ENCODE results near the gene FAM216A. TPM values are rescaled to one million over a fixed set of nuclear protein-coding genes. Genes with fewer than 3 reads are reported as not detected.

FAM216A gene
- total and polyA plus RNA-seq, 2 of the 4 experiments (the other 2 are of a cell fraction): 14.0 to 31.1 TPM

DNA sequence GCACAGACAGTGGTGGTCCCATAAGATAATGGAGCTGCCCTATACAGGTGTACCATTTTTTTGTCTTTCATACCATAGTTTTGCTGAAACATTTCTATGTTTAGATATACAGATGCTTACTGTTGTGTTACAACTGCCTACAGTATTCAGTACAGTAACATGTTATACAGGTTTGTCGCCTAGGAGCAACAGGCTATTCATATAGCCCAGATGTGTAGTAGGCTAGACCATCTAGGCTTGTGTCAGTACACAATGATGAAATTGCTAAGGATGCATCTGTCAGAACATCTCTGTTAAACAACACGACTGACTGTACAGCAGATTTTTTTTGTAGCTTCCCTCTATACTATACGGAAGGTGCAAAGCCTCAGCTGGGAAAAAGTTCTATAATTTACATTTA lies 64.0 kb downstream of the FAM216A start:
- Histone ChIP-seq H4K20me1 (ENCODE audit: insufficient read depth, low read length) (peaks cover 8% of the 10 kb centered on the region; the same call in 1 of the 2 replicates), H3K9me3 (ENCODE audit: control insufficient read depth, insufficient read depth, low read length) (no peaks in the 10 kb centered on the region), H4K91ac (ENCODE audit: insufficient read depth, low read depth, low read length) (no peak overlapping the region), H4K8ac (ENCODE audit: low read depth in 2 of 2, low read length in 2 of 2) (no peak overlapping the region), H2BK5ac (ENCODE audit: low read depth, low read length, poor library complexity, severe bottlenecking) (no peak overlapping the region), H4K5ac (ENCODE audit: low read depth, low read length) (no peak overlapping the region), H3K4me2 (ENCODE audit: low read depth, low read length) (no peak overlapping the region), H3K4me1 (ENCODE audit: control insufficient read depth, insufficient read depth, low read length) (peaks cover 11% of the 10 kb centered on the region), H3K9ac (ENCODE audit: low read depth, low read length) (no peak overlapping the region), H2BK120ac (ENCODE audit: low read depth, low read length) (peak overlapping the region; percentile 40), H3K27me3 (ENCODE audit: control insufficient read depth, insufficient read depth, low read length) (no peaks in the 10 kb centered on the region), H3K79me1 (ENCODE audit: low read depth in 1 of 2, low read length in 2 of 2) (peaks cover 24 to 30% of the 10 kb centered on the region in 2 experiments), H3K4me3 (ENCODE audit: insufficient read depth, low read depth, low read length) (no peak overlapping the region), H2BK15ac (ENCODE audit: low read depth, low read length) (no peak overlapping the region), H3K36me3 (ENCODE audit: control insufficient read depth, insufficient read depth, low read length) (peaks cover 11% of the 10 kb centered on the region), H3K9me1 (ENCODE audit: insufficient read depth, low read length) (peaks cover 9% of the 10 kb centered on the region), H2BK20ac (ENCODE audit: low read depth, low read length) (peak overlapping the region; percentile 38; the same call in 1 of the 2 replicates), H3K18ac (ENCODE audit: low read depth, low read length) (peak overlapping the region; percentile 50; the same call in 1 of the 2 replicates), H2AFZ (replicated peaks; ENCODE audit: low read length, poor library complexity) (no peak overlapping the region), H3K56ac (ENCODE audit: extremely low read depth, insufficient read depth, low read length) (no peak overlapping the region), H2AK9ac (replicated peaks; ENCODE audit: low read depth, low read length, poor library complexity) (no peak overlapping the region), H2AK5ac (ENCODE audit: low read depth, low read length) (peak overlapping the region; percentile 65; the same call in 1 of the 2 replicates), H3K23ac (ENCODE audit: low read depth, low read length) (peak overlapping the region; percentile 67; the same call in 1 of the 2 replicates), H3K4ac (ENCODE audit: low read depth, low read length) (peak overlapping the region; percentile 52; the same call in 1 of the 2 replicates), H3K27ac (ENCODE audit: insufficient read depth, low read length) (no peak overlapping the region), H3K14ac (replicated peaks; ENCODE audit: low read depth, low read length) (peak overlapping the region; percentile 83; the same call in 1 of the 2 replicates)
- intact Hi-C loops (cut with micrococcal nuclease) (no loop called here), dilution Hi-C loops (cut with HindIII; ENCODE audit: low sequenced_read_pairs, unreplicated experiment) (no loop called here), in situ Hi-C loops (cut with MboI; ENCODE audit: low sequenced_read_pairs) (no loop called here)
- no TSS peak for BruUV-seq (replicated peaks)
- WGBS, 2 experiments (ENCODE audit: extremely low coverage in 2 of 2, insufficient read length in 1 of 2): no CpG with 5 or more reads among the region's 3 CpGs
- no peak for ATAC-seq (ENCODE audit: low read depth)
- ChIA-PET CTCF (interaction anchor here (1.2 to 1.7 kb wide), 2 partner anchors 12 to 69 kb away, joined by 3 to 4 read pairs; no protein-coding TSS in a partner anchor), POLR2A (ENCODE audit: unreplicated experiment) (no interaction called here)
- TF ChIP-seq MAFK (IDR thresholded peaks at IDR 0.05; ENCODE audit: low read depth, low read length) (no peak), RAD21 (IDR thresholded peaks at IDR 0.05; ENCODE audit: low read length) (no peak), CEBPB (IDR thresholded peaks at IDR 0.05; ENCODE audit: low read depth, low read length) (no peak), FOS (IDR thresholded peaks at IDR 0.05; ENCODE audit: low read depth, low read length) (no peak), BHLHE40 (IDR thresholded peaks at IDR 0.05; ENCODE audit: low read depth, low read length) (no peak), CHD1 (IDR thresholded peaks at IDR 0.05; ENCODE audit: low read depth, low read length) (no peak), SMC3 (IDR thresholded peaks at IDR 0.05; ENCODE audit: low read depth, low read length) (no peak), NFE2L2 (IDR thresholded peaks at IDR 0.05; ENCODE audit: low read depth, low read length) (no peak), RCOR1 (IDR thresholded peaks at IDR 0.05; ENCODE audit: insufficient replicate concordance, low read length) (no peak), POLR2A (IDR thresholded peaks at IDR 0.05; ENCODE audit: low read depth, low read length) (no peak), MXI1 (IDR thresholded peaks at IDR 0.05; ENCODE audit: borderline replicate concordance, low read depth, low read length) (no peak), MAZ (IDR thresholded peaks at IDR 0.05; ENCODE audit: borderline replicate concordance, low read depth, low read length) (no peak)
- TF ChIP-seq, protein P1, sequence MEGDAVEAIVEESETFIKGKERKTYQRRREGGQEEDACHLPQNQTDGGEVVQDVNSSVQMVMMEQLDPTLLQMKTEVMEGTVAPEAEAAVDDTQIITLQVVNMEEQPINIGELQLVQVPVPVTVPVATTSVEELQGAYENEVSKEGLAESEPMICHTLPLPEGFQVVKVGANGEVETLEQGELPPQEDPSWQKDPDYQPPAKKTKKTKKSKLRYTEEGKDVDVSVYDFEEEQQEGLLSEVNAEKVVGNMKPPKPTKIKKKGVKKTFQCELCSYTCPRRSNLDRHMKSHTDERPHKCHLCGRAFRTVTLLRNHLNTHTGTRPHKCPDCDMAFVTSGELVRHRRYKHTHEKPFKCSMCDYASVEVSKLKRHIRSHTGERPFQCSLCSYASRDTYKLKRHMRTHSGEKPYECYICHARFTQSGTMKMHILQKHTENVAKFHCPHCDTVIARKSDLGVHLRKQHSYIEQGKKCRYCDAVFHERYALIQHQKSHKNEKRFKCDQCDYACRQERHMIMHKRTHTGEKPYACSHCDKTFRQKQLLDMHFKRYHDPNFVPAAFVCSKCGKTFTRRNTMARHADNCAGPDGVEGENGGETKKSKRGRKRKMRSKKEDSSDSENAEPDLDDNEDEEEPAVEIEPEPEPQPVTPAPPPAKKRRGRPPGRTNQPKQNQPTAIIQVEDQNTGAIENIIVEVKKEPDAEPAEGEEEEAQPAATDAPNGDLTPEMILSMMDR (conservative IDR thresholded peaks at IDR 0.05; ENCODE audit: low read depth, low read length): no peak
- TF ChIP-seq, protein P2, sequence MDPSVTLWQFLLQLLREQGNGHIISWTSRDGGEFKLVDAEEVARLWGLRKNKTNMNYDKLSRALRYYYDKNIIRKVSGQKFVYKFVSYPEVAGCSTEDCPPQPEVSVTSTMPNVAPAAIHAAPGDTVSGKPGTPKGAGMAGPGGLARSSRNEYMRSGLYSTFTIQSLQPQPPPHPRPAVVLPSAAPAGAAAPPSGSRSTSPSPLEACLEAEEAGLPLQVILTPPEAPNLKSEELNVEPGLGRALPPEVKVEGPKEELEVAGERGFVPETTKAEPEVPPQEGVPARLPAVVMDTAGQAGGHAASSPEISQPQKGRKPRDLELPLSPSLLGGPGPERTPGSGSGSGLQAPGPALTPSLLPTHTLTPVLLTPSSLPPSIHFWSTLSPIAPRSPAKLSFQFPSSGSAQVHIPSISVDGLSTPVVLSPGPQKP (IDR thresholded peaks at IDR 0.05; ENCODE audit: borderline replicate concordance, low read depth, low read length): no peak
- no peak for DNase-seq

All from IMR-90 (cell line).